H4 (cell line): Measurements from ENCODE around the gene ZNF445. TPM values are rescaled to one million over a fixed set of nuclear protein-coding genes. Genes with fewer than 3 reads are reported as not detected.
"Not testable (repeated sequence)": the region's sequence is repeated elsewhere in the genome, so short reads cannot be mapped to it uniquely, and the experiment has no call there.

Experiments
- DNase-seq: peaks from one replicate; pipeline ENCODE4 v3.0.0-alpha.2; 2015; ENCODE audit warnings: low spot score
- total RNA-seq: library from RNA; depleted of rRNA; stranded (reverse); fragments of >200 nt; shearing (Covaris generic); gene quantifications from 2 replicates; pipeline ENCODE4 v1.2.3, GENCODE V29; 2014

Gene ZNF445
- total RNA-seq, 1 experiment from 2014 or later: 2.0 TPM

GRCh38 chr3:44434834-44435510 is 42.5 kb downstream of the ZNF445 start:
- DNase-seq: no peak

- DNase-seq: no peak
Observed at GRCh38 chr3:44430466-44430865, 47.0 kb downstream of the ZNF445 start.

- no peak for DNase-seq
Observed at GRCh38 chr3:44429459-44429858, 48.0 kb downstream of the ZNF445 start.

GRCh38 chr3:44428910-44429309 is 48.6 kb downstream of the ZNF445 start:
- no peak for DNase-seq

- DNase-seq: no peak
Observed at GRCh38 chr3:44427683-44428082, 49.8 kb downstream of the ZNF445 start.

GRCh38 chr3:44424758-44425157 is 52.7 kb downstream of the ZNF445 start:
- no peak for DNase-seq

GRCh38 chr3:44421280-44421679 is 56.2 kb downstream of the ZNF445 start:
- DNase-seq: no peak

GRCh38 chr3:44420676-44421075 is 56.8 kb downstream of the ZNF445 start:
- DNase-seq: no peak

GRCh38 chr3:44419923-44420650 is 57.4 kb downstream of the ZNF445 start:
- no peak for DNase-seq

GRCh38 chr3:44419116-44419922 is 58.2 kb downstream of the ZNF445 start:
- DNase-seq: no peak

- no peak for DNase-seq
Observed at GRCh38 chr3:44418549-44418948, 58.9 kb downstream of the ZNF445 start.

- not testable (repeated sequence) for DNase-seq
Observed at GRCh38 chr3:44418118-44418517, 59.4 kb downstream of the ZNF445 start.

GRCh38 chr3:44416031-44417030 is 61.1 kb downstream of the ZNF445 start:
- DNase-seq: no peak

- DNase-seq: no peak
Observed at GRCh38 chr3:44415421-44415820, 62.0 kb downstream of the ZNF445 start.

GRCh38 chr3:44414517-44415090 is 62.9 kb downstream of the ZNF445 start:
- DNase-seq: no peak

- DNase-seq: no peak
Observed at GRCh38 chr3:44412365-44412764, 65.1 kb downstream of the ZNF445 start.

GRCh38 chr3:44411031-44411645 is 66.3 kb downstream of the ZNF445 start:
- no peak for DNase-seq

GRCh38 chr3:44409640-44410410 is 67.6 kb downstream of the ZNF445 start:
- no peak for DNase-seq

GRCh38 chr3:44402548-44402947 is 74.9 kb downstream of the ZNF445 start:
- DNase-seq: no peak

GRCh38 chr3:44400771-44401170 is 76.7 kb downstream of the ZNF445 start:
- DNase-seq: no peak
